Esophagus muscularis mucosa (tissue), 3 donors: Measurements from ENCODE around the gene AUH.

ENCODE experiments used
- POLR2A ChIP-seq: fragments of 450-650 bp; IDR thresholded peaks from one replicate; pipeline ENCODE4 v1.6.1; 2017; ENCODE audit warnings: antibody characterized with exemption, moderate library complexity, mild to moderate bottlenecking, low read depth
- TF ChIP-seq, protein P1 (sequence below), 3 experiments: fragments of 200-600 bp in 2 of 3; fragments of 450-650 bp in 1 of 3; sonication (generic) in 2 of 3; IDR thresholded peaks; one replicate each; pipeline ENCODE4 v1.5.1; 2017 to 2019; ENCODE audit warnings: antibody characterized with exemption in 3 of 3, mild to moderate bottlenecking in 2 of 3, moderate library complexity in 1 of 3

DNA sequence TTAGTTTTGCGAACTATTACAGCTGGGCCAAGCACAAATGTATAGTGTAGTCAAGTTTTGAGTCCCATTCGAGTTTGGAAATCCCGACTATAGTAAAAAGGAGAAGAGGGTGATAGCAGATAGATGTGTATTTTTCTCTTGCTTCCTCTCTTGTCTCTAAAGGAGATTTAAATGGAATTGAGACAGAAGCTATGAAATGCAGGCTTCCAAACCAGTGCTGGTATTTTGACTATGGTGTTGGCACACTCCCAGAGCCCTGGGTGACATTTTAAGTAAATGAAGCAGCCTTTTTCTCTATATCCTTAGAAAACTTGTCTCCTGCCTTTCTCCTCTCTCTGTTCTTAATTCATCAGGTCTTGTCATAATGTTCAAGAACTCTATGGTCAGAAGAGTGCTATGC is 17.7 kb upstream of the AUH start:
- TF ChIP-seq, protein P1, sequence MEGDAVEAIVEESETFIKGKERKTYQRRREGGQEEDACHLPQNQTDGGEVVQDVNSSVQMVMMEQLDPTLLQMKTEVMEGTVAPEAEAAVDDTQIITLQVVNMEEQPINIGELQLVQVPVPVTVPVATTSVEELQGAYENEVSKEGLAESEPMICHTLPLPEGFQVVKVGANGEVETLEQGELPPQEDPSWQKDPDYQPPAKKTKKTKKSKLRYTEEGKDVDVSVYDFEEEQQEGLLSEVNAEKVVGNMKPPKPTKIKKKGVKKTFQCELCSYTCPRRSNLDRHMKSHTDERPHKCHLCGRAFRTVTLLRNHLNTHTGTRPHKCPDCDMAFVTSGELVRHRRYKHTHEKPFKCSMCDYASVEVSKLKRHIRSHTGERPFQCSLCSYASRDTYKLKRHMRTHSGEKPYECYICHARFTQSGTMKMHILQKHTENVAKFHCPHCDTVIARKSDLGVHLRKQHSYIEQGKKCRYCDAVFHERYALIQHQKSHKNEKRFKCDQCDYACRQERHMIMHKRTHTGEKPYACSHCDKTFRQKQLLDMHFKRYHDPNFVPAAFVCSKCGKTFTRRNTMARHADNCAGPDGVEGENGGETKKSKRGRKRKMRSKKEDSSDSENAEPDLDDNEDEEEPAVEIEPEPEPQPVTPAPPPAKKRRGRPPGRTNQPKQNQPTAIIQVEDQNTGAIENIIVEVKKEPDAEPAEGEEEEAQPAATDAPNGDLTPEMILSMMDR (IDR thresholded peaks at IDR 0.05), result no peak
- no peak for TF ChIP-seq POLR2A
